DMS114 treated with DMSO at 0.1 percent for 48 hours (cell line): Measurements from ENCODE around the gene PLK4.
"Not testable (repeated sequence)": the region's sequence is repeated elsewhere in the genome, so short reads cannot be mapped to it uniquely, and the experiment has no call there.

Source experiments
- DNase-seq: peaks from one replicate; lab custom pipeline; 2025; ENCODE audit not compliant: unreplicated experiment; lab: John Stamatoyannopoulos, UW

Gene PLK4

GRCh38 chr4:127905029-127905428, 24.3 kb downstream of the PLK4 start:
- no peak for DNase-seq

DNA sequence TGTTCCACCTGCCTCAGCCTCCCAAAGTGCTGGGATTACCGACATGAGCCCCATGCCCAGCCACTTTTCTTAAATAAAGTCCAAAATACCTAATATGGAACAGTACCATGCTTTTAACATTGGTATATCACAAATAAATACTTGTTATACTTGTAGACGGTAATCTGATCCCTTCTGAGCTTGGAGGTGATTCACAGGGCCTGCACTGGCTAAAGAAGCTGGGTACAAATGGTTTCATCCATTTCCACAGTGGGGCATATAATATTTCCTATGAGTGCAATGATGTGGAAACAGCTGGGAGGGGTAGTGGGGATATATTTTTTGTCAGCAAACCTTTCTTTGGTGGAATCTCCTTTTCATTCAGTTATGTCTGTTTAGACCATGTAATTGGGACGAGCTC, 35.8 kb downstream of the PLK4 start:
- DNase-seq = no peak

- DNase-seq = no peak
Measured at GRCh38 chr4:127917151-127917550, 36.5 kb downstream of the PLK4 start.

DNA sequence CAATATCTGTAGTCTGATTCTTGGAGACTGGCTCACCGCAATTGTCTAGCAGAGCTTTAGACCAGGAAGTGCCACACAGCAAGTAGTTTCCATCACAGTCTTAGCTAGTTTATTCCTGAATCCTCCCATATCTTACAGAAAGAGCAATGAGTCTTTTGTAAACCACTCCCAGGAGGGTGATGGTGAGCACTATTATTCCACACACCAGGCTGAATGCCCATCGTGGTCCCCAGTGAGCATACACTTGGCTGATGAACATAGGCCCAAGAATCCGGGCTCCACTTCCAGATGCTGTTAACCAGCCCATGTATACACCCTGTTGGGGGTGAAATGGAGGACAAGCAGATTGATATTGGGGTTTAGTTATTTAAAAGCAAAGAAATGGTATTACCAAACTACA, 39.8 kb downstream of the PLK4 start:
- no peak for DNase-seq

- DNase-seq = no peak
Measured at GRCh38 chr4:127922226-127922625, 41.5 kb downstream of the PLK4 start.

- DNase-seq = not testable (repeated sequence)
Measured at GRCh38 chr4:127925720-127926119, 45.0 kb downstream of the PLK4 start.

DNA sequence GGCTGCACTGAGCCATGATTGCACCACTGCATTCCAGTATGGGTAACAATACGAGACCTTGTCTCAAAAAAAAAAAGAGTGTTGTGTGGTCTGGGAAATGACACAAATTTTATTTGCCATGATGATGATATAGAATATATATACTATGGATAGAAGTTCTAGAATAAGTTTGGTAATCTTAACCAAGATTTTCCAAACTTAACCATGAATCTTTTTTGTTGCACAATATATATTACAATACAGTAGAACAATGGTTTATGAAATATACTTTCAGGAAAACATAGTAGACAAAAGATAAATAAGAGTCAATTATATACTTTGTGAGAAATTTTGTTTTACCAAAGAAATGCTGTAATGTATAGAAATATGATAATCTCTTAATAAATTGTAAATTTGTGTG, 49.5 kb downstream of the PLK4 start:
- no peak for DNase-seq

DNA sequence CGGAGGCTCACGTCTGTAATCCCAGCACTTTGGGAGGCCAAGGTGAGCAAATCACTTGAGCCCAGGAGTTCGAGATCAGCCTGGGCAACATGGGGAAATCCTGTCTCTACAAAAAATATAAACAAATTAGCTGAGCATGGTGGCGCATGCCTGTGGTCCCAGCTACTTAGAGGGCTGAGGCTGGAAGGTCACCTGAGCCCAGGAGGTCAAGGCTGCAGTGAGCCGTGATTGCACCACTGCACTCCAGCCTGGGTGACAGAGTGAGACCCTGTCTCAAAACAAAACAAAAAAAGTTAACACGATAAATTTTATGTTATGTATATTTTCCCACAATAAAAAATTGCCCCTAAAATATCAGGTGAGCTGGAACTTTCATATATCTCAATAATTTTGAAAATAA, 51.1 kb downstream of the PLK4 start:
- DNase-seq = not testable (repeated sequence)

GRCh38 chr4:127936974-127937373, 56.3 kb downstream of the PLK4 start:
- no peak for DNase-seq
